Coronary artery (tissue), 2 donors: Measurements from ENCODE around the gene ZNF83.

ENCODE experiments used
- DNase-seq: peaks from one replicate; pipeline ENCODE4 v3.0.0-alpha.2; 2017; ENCODE audit warnings: low spot score
- H3K27ac ChIP-seq, 2 donors: fragments of 200-600 bp; sonication (generic); one replicate each; pipeline ENCODE4 v1.5.1; 2016 to 2019
- H3K4me3 ChIP-seq: fragments of 200-600 bp; sonication (generic); 2 replicates; pipeline ENCODE4 v1.5.1; 2016; ENCODE audit warnings: mild to moderate bottlenecking, moderate library complexity
- CTCF ChIP-seq: fragments of 200-600 bp; sonication (generic); IDR thresholded peaks from one replicate; pipeline ENCODE4 v1.5.1; 2019; ENCODE audit warnings: antibody characterized with exemption

The ZNF83 gene

GRCh38 chr19:52567921-52568320, 70.2 kb downstream of the ZNF83 start:
- no peak for TF ChIP-seq CTCF
- Histone ChIP-seq H3K4me3 (no peak overlapping the region), H3K27ac (no peak overlapping the region)
- DNase-seq: no peak

- no peak overlapping the region for H3K4me3 ChIP-seq
- H3K27ac ChIP-seq: no peak overlapping the region
- DNase-seq: no peak
- no peak for TF ChIP-seq CTCF
These were observed 71.6 kb downstream of the ZNF83 start for GRCh38 chr19:52566588-52566987.

GRCh38 chr19:52566121-52566520, 72.0 kb downstream of the ZNF83 start:
- DNase-seq: no peak
- no peak for TF ChIP-seq CTCF
- Histone ChIP-seq H3K4me3 (no peak overlapping the region), H3K27ac (no peak overlapping the region)
